ENCODE data around the gene HYDIN. TPM values are rescaled to one million over a fixed set of nuclear protein-coding genes. Genes with fewer than 3 reads are reported as not detected.

The HYDIN gene
- total and polyA plus RNA-seq, 11 donors, result 0.26 to 5.4 (median 1.5) TPM

DNA sequence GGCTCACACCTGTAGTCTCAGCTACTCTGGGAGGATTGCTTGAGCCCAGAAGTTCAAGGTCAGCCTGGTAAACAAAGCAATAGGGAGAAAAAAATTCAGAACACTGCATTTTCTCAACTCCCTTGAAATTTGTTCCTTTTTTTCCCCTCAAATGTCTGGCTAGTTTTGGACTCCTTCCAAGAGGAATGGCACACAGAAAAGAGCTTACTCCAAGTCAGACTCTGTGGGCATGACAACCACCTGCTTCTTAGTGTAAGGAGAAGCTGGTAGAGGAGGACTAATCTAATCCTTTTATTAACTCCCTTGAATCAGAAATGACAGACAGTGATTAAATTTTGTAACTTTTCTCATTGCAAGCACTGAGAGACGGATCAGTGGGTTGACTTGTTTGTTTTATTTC is 27.9 kb upstream of the HYDIN start:
- TF ChIP-seq POLR2A (IDR thresholded peaks at IDR 0.05), result no peak
- TF ChIP-seq, protein P1, sequence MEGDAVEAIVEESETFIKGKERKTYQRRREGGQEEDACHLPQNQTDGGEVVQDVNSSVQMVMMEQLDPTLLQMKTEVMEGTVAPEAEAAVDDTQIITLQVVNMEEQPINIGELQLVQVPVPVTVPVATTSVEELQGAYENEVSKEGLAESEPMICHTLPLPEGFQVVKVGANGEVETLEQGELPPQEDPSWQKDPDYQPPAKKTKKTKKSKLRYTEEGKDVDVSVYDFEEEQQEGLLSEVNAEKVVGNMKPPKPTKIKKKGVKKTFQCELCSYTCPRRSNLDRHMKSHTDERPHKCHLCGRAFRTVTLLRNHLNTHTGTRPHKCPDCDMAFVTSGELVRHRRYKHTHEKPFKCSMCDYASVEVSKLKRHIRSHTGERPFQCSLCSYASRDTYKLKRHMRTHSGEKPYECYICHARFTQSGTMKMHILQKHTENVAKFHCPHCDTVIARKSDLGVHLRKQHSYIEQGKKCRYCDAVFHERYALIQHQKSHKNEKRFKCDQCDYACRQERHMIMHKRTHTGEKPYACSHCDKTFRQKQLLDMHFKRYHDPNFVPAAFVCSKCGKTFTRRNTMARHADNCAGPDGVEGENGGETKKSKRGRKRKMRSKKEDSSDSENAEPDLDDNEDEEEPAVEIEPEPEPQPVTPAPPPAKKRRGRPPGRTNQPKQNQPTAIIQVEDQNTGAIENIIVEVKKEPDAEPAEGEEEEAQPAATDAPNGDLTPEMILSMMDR (IDR thresholded peaks at IDR 0.05), result no peak
- peaks cover 0 to 10% (median 0%) of the 10 kb centered on the region in 9 donors for H3K27me3 ChIP-seq
- H3K4me3 ChIP-seq, result no peak overlapping the region
- no peak for ATAC-seq
- H3K4me1 ChIP-seq, result peaks cover 0 to 6% (median 0%) of the 10 kb centered on the region in 12 donors
- H3K36me3 ChIP-seq, result no peaks in the 10 kb centered on the region
- H3K27ac ChIP-seq, result no peak overlapping the region
- no peak for DNase-seq
- intact Hi-C loops (cut with DNase I), result no loop called here
- WGBS, 4 donors, result 78 to 82% (median 79%) methylated on average over 1 of the region's 1 CpG
- H3K9me3 ChIP-seq, result no peaks in the 10 kb centered on the region

DNA sequence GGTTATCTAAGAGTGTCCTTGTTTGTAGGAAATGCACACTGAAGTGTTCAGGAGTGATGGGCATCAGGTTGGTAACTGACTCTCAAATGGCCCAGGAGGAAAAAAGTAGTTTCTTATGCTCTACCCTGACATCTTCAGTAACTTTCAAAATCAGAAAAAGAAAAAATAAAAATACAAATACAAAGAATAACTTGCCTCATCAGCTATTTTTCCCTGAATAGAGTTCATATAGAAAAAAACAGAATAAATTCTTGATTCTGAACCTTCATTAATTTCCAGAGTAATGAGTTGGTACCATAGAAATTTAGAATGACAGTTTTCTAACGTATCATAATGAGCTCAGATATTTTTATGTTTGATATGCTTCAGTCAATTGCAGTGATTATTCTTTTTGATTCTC is 27.2 kb upstream of the HYDIN start:
- WGBS, 4 donors, result 35 to 73% (median 68%) methylated on average over 1 of the region's 1 CpG
- intact Hi-C loops (cut with DNase I), result no loop called here
- no peak overlapping the region for H3K4me3 ChIP-seq

DNA sequence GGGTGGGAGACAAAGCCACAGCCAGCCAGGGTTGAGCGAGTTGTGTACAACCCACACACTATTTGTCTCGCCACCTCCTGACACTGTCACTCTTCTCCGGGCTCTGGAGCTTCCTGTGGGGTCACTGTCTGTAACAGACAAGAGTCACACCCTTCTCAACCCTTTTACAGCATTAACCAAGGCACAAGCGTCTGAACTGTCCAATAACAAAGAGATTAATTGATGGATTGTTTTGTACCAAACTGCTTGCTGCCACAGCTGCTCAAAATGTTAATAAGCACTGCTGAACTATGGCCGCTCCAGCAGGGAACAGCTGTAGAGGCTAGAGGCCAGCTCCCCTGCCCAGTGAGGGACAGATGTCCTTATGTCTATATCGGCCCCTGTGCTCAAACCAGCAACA is 25.2 kb upstream of the HYDIN start:
- Histone ChIP-seq H3K36me3 (no peaks in the 10 kb centered on the region), H3K4me3 (no peak overlapping the region), H3K4me1 (peaks cover 0 to 6% (median 0%) of the 10 kb centered on the region in 12 donors), H3K27ac (no peak overlapping the region), H3K9me3 (no peaks in the 10 kb centered on the region), H3K27me3 (peaks cover 0 to 9% (median 0%) of the 10 kb centered on the region in 9 donors)
- WGBS, 4 donors, result 38 to 51% (median 46%) methylated on average over 6 of the region's 6 CpGs
- no peak for ATAC-seq
- TF ChIP-seq, protein P1 (IDR thresholded peaks at IDR 0.05), result no peak
- TF ChIP-seq POLR2A (IDR thresholded peaks at IDR 0.05), result no peak
- intact Hi-C loops (cut with DNase I), result no loop called here
- no peak for DNase-seq

More for the DNA sequence above, 27.2 kb upstream of the HYDIN start:
- Histone ChIP-seq H3K9me3 (no peaks in the 10 kb centered on the region), H3K27me3 (peaks cover 0 to 8% (median 0%) of the 10 kb centered on the region in 9 donors), H3K36me3 (no peaks in the 10 kb centered on the region), H3K4me1 (peaks cover 0 to 6% (median 0%) of the 10 kb centered on the region in 12 donors), H3K27ac (no peak overlapping the region)
- no peak for TF ChIP-seq POLR2A (IDR thresholded peaks at IDR 0.05)
- TF ChIP-seq, protein P1 (IDR thresholded peaks at IDR 0.05), result no peak
- no peak for DNase-seq
- no peak for ATAC-seq

DNA sequence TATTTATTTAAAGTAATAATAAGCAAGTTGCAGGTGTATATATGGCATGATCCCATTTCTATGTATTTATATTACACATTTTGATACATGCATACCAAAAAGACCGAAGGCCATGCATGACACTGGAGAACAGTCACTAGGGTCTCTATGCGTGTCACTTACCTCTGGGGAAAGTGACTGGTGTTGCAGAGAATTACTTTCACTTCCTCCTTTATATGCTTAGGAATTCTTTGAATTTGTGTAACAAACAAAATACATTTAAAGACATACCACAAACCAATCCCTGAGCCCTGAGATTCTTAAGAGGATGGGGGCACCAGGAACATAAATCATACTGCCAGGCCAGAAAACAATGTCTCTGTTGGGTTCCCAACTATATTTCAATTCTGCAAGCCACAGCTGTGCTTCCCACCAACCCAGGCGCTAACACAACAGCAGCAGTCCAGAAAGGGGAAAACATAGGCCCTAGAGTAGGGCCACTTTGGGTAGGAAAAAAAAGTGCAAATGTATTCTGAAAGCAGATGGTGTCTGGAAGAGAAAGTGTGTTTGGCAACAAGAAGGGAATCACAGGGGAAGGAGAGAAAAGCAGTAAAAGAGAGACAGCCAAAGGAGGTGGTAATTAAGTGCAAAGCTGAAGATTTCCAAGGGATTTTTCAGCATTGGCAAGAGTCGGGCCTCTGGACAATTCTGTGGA is 24.5 kb upstream of the HYDIN start:
- ATAC-seq, result no peak
- no peak for DNase-seq
- H3K36me3 ChIP-seq, result no peaks in the 10 kb centered on the region
- no peak overlapping the region for H3K4me3 ChIP-seq
- peaks cover 0 to 6% (median 0%) of the 10 kb centered on the region in 12 donors for H3K4me1 ChIP-seq
- intact Hi-C loops (cut with DNase I), result no loop called here
- no peaks in the 10 kb centered on the region for H3K9me3 ChIP-seq
- 61 to 76% (median 72%) methylated on average over 4 of the region's 4 CpGs for WGBS, 4 donors
- TF ChIP-seq, protein P1 (IDR thresholded peaks at IDR 0.05), result no peak
- TF ChIP-seq POLR2A (IDR thresholded peaks at IDR 0.05), result no peak
- no peak overlapping the region for H3K27ac ChIP-seq
- peaks cover 0 to 8% (median 0%) of the 10 kb centered on the region in 9 donors for H3K27me3 ChIP-seq

All from heart left ventricle (tissue), 16 donors.